Measurements from ENCODE around the gene RPAP3. TPM values are rescaled to one million over a fixed set of nuclear protein-coding genes. Genes with fewer than 3 reads are reported as not detected.

Gene RPAP3
- total RNA-seq, 1 experiment from 2014 or later, result 22.5 TPM

GRCh38 chr12:47745485-47746041 lies 39.7 kb upstream of the RPAP3 start:
- POLR2A ChIA-PET, result interaction anchor here (0.7 to 4.9 kb wide), 2 partner anchors 30 to 83 kb away, joined by 3 to 25 read pairs; no protein-coding TSS in a partner anchor

DNA sequence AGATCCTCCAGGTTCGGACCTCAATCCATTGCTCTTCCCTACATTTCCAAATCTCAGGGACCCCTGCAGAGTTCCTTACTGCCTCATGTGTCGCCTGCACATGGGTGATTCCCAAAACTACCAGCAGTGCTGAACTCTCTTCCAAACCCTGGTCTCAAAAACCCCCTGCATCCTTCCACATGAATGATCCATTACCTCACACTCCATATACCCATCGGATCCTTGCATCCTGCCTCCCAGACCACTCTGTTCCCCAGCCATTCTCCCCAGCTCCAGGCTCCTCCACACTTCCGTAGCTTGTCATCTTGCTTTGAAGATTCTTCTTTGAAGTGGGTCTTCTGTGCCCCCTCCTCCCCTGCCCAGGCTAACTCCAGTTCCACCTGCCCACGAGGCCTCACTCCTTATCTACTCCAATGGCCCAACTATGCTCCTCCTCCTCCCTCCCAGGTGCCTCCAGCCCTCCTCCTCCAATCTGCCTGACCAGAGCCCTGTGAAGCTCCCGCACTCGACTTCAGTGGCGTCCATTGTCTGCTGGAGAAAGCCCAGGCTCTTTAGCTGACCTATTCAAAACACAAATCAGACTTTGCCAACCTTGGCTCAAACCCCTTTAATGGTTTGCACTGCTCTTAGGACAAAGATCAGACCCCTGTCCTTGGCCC lies 39.1 kb upstream of the RPAP3 start:
- no peak overlapping the region for H3K4me3 Mint-ChIP-seq (ENCODE audit: unreplicated experiment)
- no peak for TF ChIP-seq CTCF (IDR thresholded peaks at IDR 0.05; ENCODE audit: unreplicated experiment)
- no peak for DNase-seq (ENCODE audit: unreplicated experiment)
- CTCF ChIA-PET, result interaction anchor here (0.6 to 7.8 kb wide), 21 partner anchors 9 to 1275 kb away, joined by 3 to 843 read pairs (median 6); partner anchors contain the start of genes ENDOU, HDAC7, RAPGEF3 and SLC48A1
- H3K27ac Mint-ChIP-seq (ENCODE audit: low read depth, unreplicated experiment), result no peak overlapping the region
- H3K36me3 Mint-ChIP-seq (ENCODE audit: insufficient read depth, unreplicated experiment), result no peaks in the 10 kb centered on the region
- H3K4me1 Mint-ChIP-seq (ENCODE audit: insufficient read depth, unreplicated experiment), result peaks cover 6% of the 10 kb centered on the region
- H3K9me3 Mint-ChIP-seq (ENCODE audit: unreplicated experiment), result no peaks in the 10 kb centered on the region
- intact Hi-C loops (cut with micrococcal nuclease), result no loop called here
- POLR2A ChIA-PET, result interaction anchor here (0.7 to 4.9 kb wide), 9 partner anchors 9 to 94 kb away, joined by 3 to 35 read pairs (median 3); partner anchors contain the start of gene HDAC7
- peaks cover 17% of the 10 kb centered on the region for H3K27me3 Mint-ChIP-seq (ENCODE audit: insufficient read depth, unreplicated experiment)
- no TSS peak for BruUV-seq (replicated peaks)

More at GRCh38 chr12:47745485-47746041, 39.7 kb upstream of the RPAP3 start:
- Mint-ChIP-seq H3K4me1 (ENCODE audit: insufficient read depth, unreplicated experiment) (peaks cover 6% of the 10 kb centered on the region), H3K27me3 (ENCODE audit: insufficient read depth, unreplicated experiment) (peaks cover 17% of the 10 kb centered on the region), H3K36me3 (ENCODE audit: insufficient read depth, unreplicated experiment) (no peaks in the 10 kb centered on the region), H3K4me3 (ENCODE audit: unreplicated experiment) (no peak overlapping the region), H3K27ac (ENCODE audit: low read depth, unreplicated experiment) (no peak overlapping the region), H3K9me3 (ENCODE audit: unreplicated experiment) (no peaks in the 10 kb centered on the region)
- CTCF ChIA-PET, result interaction anchor here (0.6 to 7.8 kb wide), 11 partner anchors 9 to 558 kb away, joined by 3 to 843 read pairs (median 69); partner anchors contain the start of genes ENDOU, RAPGEF3 and SLC48A1
- TF ChIP-seq CTCF (IDR thresholded peaks at IDR 0.05; ENCODE audit: unreplicated experiment), result no peak
- no peak for DNase-seq (ENCODE audit: unreplicated experiment)
- no TSS peak for BruUV-seq (replicated peaks)
- intact Hi-C loops (cut with micrococcal nuclease), result no loop called here

DNA sequence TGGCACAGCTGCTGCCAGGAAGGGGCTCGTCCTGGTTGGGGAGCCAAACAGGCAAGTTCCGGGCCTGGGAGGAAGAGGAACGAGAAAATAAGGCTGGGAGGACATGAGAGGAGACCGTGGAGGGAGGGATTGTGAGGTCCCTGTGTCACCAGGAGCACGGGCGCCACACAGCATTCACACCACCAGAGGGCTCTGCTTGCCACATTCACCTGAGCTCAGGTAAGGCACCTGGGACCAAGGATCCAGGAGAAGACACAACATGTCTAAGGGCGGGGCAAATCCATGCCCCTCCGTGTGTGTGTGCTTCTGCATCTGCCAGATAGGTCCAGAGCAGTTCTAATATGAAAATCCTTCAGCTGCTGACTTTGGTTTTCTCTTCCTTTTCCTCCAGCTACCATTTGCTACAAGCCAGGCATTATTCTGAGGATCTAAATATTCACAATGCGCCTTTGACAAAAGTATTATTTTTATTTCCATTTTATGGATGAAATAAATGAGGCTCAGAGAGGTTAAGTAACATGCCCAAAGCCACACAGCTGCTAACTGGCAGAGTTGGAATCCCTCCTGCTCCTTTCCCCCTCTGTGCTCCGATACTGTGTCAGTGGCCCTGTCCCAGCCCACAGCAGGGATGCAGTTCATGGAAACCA lies 38.3 kb upstream of the RPAP3 start:
- peak; percentile 67 for TF ChIP-seq CTCF (IDR thresholded peaks at IDR 0.05; ENCODE audit: unreplicated experiment)
- POLR2A ChIA-PET, result interaction anchor here (0.6 to 4.9 kb wide), 15 partner anchors 10 to 95 kb away, joined by 3 to 38 read pairs (median 5); partner anchors contain the start of genes HDAC7, RAPGEF3 and SLC48A1
- intact Hi-C loops (cut with micrococcal nuclease), result no loop called here
- peaks cover 17% of the 10 kb centered on the region for H3K27me3 Mint-ChIP-seq (ENCODE audit: insufficient read depth, unreplicated experiment)
- no peaks in the 10 kb centered on the region for H3K36me3 Mint-ChIP-seq (ENCODE audit: insufficient read depth, unreplicated experiment)
- peak; percentile 79 for DNase-seq (ENCODE audit: unreplicated experiment)
- CTCF ChIA-PET, result interaction anchor here (0.6 to 7.8 kb wide), 26 partner anchors 8 to 1276 kb away, joined by 3 to 843 read pairs (median 6); partner anchors contain the start of genes ENDOU, HDAC7, RAPGEF3 and SLC48A1
- BruUV-seq (replicated peaks), result no TSS peak
- no peak overlapping the region for H3K4me3 Mint-ChIP-seq (ENCODE audit: unreplicated experiment)
- peaks cover 6% of the 10 kb centered on the region for H3K4me1 Mint-ChIP-seq (ENCODE audit: insufficient read depth, unreplicated experiment)
- no peaks in the 10 kb centered on the region for H3K9me3 Mint-ChIP-seq (ENCODE audit: unreplicated experiment)
- no peak overlapping the region for H3K27ac Mint-ChIP-seq (ENCODE audit: low read depth, unreplicated experiment)
